AG08395 (cell line): Measurements from ENCODE around the gene ZNF396.

ENCODE experiments used
- DNase-seq: peaks from one replicate; pipeline ENCODE4 v3.0.0; 2012; ENCODE audit warnings: mixed read lengths, low spot score

Gene ZNF396

DNA sequence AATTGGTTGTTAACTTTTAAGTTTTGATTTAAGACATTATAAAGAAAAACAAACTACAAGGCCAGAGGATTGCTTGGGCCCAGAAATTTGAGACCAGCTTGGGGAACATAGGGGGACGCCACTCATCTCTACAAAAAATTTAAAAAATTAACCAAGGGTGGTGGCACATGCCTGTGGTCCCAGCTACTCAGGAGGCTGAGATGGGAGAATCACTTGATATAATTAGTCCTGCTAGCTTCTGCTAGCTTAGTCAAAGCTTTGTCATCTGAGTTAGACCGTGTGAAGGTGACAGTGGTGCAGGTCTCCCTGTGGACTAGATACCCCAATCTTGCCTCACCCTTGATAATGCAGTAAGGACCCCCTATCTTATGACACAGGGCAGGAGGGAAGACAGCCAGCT, 6.0 kb upstream of the ZNF396 start:
- no peak for DNase-seq

DNA sequence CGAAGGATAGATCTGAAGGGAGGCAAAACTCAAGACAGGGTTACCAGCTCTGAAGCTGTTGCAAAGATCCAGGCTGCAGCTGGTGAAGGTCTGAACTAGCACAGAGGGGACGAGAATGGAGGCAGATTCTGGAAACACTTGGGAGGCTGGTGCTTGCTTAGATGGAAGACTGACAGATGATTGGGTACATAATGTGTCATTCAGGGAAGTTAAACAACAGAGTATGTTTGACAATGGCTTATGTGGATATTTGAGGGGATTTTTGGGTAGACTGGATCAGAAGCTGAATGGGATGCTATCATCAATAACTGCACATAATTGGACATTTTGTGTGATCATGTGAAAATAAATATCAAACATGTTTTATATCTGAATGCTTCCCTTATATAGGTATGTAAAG, 2.3 kb upstream of the ZNF396 start:
- no peak for DNase-seq

DNA sequence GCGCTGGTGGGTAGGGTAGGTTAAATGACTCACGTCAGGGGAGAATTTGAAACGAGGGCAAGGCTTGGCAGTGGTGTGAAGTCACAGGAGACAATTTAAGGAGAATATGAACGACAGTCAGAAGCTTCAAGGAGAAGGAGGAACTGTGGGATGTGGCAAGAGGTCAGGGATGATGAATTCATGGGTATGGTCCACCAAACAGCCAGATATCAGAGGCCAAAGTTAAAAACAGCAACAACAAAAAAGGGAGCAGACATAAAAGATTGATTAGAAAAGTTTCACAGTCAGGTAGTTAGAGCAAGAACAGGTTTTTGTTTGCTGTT, 1.4 kb upstream of the ZNF396 start:
- DNase-seq: no peak

DNA sequence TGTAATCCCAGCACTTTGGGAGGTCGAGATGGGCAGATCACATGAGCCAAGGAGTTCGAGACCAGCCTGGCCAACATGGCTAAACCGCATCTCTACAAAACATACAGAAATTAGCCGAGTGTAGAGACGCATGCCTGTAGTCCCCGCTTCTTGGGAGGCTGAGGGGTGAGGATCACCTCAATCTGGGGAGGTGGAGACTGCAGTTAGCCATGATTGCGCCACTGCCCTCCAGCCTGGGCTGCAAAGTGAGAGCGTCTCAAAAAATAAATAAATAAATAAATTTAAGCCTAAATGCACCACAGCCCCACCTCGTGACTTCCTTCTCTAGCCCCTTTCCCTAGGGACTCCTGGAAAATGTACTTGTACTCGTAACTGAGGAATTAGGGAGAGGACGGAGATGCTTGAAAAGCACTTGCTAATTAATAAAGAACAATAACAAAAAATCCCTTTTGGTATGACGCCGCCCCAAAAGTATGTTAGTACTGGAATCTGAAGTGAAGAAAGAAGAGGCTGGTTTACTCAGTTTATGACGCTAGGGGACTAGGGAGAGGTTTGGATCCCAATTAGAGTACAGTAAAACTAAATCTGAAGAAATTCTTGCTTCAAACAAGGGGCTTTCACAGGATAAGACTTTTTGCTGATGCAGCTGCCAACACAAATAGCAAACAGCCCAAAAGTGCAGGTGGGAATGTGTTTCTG, 887 bp upstream of the ZNF396 start:
- no peak for DNase-seq

DNA sequence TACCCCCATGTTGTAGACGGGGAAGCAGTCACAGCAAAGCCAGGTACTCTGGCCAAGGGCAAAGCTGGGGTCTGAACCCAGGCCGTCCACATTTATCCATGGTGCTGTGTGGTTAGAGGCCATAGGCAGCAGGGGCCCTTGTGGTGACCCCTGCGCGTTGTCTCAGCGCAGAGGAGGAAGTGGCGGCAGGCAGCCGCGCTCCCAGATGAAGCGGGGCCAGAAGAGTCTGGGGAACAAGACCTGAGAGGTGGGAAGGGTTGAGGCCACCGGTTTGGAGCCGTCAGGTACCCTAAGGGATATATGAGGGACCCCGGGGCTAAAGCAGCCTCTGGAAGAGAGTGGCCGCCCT, 770 bp downstream of the ZNF396 start:
- DNase-seq: no peak

DNA sequence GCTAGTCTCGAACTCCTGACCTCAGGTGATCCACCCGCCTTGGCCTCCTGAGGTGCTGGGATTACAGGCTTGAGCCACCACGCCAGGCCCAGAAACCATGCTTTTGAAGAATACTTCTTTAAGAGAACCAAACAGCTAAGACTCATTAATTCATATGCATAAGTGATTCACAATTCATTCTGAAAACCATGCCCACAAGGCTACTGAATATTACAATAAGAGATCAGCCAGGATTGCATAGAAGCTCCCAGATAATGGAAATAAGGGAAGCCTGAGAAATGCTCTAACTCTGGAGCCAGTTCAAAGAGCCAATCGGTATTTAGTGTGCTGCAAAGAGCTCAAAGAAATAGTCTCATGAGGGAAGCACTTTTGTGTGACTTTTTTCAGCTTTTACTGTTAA, 2.4 kb downstream of the ZNF396 start:
- DNase-seq: no peak

DNA sequence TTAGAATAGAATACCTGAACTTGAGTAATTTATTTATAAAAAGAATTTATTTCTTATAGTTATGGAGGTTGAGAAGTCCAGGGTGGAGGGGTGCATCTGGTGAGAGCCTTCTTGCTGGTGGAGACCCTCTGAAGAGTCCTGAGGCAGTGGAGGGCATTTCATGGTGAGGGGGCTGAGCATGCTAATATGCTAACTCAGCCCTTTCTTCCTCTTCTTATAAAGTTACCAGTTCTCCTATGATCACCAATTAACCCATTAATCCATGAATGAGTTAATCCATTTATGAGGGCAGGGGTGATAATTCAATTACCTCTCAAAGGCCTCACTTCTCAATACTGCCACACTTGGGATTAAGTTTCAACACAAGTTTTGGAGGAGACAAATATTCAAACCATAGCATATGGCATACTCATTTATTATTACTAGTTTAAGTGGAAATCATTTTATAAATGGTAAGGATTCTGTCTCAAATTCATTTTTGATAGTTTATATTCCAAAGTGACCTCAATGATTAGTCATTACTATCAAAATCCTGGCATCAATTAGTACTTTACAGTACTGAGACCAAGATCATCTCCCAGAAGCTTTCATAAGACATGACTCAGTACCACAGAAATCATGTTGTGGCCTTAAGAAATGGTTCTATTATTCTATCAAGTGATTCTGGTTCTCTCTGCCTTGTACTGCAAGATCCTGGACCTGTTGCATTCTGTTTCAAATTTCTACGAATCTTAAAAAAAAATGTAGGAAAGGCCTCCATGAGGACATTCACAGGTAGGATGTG, 5.5 kb downstream of the ZNF396 start:
- peak; percentile 80 for DNase-seq

DNA sequence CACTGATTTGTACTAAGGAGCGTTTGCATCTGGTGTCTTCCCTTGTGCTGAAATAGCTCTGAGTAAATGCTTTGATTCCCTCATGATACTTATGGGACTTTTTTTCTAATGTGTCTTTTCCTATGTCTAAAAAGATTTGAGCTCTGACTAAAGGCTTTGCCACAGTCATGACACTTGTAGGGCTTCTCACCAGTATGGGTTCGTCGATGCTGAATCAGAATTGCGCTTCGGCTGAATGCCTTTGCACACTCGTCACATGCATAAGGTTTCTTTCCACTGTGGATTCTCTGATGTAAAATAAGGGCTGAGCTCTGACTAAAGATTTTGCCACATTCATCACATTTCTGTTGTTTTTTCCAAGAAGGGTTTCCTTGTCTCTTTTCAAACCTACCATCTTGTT, 8.0 kb downstream of the ZNF396 start:
- no peak for DNase-seq

DNA sequence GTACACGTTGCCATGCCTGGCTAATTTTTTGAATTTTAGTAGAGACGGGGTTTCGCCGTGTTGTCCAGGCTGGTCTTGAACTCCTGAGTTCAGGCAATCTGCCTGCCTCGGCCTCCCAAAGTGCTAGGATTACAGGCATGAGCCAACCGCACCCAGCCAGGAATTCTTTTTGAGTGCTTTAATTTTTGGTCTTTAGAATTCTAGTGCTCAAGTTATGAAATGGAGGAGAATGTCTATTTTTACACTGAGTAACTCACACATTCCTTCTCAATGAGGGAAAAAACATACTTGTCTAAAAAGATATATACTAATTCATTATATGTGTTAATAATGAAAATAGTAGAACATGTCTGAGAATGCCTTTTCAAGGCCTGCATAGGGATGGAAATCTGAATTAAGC, 8.5 kb downstream of the ZNF396 start:
- DNase-seq: no peak

DNA sequence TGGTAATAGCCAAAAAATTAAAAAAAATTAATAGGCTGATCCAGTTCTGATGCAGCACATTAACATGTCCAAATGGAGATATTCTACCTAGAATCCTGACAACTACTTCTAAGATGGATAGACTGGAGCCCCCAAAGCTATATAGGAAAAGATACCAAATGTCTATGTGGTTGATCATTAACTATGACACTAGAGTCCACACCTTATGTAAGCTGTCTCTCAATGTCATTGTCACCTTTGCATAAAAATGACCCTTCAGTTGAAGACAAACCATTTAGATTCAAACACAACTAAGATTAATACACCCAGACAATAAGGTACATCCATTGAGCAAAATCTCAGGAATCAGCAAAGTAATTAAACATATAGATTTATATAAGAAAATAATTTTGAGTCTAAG, 14.6 kb downstream of the ZNF396 start:
- DNase-seq: no peak

DNA sequence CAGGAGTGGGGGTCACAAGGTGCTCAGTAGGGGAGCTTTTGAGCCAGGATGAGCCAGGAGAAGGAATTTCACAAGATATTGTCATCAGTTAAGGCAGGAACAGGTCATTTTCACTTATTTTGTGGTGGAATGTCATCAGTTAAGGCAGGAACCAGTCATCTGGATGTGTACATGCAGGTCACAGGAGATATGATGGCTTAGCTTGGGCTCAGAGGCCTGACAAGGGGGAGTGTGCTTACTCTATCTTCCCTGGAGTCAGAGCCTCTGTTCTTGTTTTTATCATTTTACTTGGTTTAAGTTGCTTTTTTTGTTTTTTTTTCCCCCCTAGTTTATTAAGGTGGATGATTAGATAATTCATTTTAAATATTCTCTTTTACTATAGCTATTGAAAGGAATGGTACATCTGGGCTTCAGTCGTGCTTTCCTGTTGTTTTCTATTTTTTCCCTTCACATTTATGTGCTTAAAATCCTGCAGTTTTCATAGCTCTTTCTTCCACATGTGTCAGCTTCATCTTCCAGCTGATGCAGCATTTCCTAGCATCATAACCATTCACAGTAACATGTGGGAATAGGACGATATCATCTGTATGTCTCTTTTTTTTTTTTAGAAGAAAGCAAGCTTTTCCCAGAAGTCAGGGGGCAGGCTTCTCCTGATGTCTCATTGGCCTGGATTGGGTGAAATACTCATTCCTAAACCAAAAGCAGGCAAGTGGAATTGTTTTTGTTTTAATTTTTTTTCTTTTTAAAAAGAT, 15.4 kb downstream of the ZNF396 start:
- no peak for DNase-seq

DNA sequence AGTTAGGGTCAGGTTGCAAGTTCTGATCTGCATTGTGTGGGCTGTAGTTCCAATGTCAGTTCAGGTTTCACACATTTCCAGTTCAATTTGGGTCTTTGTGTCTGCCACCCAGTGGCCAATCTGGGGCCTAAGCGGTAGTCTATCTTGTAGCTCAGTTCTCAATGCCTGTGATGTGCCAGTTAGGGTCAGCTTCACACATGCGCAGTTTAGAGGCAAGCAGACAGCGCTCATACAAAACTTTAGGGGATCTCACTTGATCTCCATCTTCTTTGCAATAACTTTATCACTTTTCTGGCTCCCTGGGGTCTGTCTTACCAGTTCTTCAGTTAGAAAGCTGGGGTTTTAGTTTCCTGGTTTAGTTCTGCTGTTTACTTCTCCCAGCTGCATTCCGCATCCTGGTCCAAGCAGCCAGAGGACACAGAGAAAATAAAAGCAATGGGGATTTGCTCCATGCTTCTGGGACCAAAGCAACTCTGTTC, 22.0 kb downstream of the ZNF396 start:
- peak; percentile 92 for DNase-seq

DNA sequence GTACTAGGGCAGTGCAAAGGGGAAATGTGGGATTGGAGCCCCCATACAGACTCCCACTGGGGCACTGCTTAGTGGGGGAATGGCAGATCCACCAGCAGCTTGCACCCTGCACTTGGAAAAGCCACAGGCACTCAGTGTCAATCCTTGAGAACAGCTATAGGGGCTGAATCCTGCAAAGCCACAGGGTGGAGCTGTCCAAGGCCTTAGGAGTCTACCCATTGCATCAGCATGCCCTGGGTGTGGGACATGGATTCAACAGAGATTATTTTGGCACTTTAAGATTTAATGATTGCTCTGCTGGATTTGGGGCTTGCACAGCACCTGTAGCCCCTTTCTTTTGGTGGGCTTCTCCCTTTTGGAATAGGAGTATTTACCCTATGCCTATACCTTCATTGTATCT, 24.4 kb downstream of the ZNF396 start:
- no peak for DNase-seq

DNA sequence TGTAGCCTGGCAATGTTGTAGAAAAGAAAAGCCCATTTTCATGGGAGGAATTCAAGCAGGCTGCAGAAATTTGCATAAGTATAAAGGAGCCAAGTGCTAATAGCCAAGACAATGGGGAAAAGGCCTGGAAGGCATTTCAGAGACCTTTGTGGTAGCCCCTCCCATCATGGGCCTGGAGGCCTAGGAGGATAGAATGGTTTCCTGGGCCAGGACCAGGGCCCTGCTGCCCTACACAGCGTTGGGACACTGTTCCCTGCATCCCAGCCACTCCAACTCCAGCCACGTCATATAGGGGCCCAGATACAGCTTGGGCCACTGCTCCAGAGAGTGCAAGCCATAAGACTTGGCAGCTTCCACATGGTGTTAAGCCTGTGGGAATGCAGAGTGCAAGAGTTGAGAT, 24.9 kb downstream of the ZNF396 start:
- no peak for DNase-seq

DNA sequence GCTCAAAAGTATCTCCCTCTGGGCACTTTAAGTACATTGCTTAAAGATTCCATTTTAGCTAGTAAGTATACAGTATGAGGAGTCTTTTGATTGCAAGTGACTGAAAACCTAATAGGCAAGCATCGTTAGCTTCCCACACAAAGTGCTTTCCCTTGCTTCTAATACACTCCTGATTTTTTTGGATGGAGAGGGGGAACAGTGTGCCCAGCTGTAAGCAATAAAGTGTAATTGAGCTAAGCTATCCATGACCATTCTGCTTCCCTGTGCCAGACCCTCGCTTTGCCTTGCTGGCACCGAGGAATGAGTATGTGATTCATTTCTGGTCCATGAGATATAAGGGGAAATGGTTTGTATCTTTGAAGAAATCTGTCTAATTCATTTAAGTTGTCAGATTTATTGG, 29.1 kb downstream of the ZNF396 start:
- DNase-seq: no peak

DNA sequence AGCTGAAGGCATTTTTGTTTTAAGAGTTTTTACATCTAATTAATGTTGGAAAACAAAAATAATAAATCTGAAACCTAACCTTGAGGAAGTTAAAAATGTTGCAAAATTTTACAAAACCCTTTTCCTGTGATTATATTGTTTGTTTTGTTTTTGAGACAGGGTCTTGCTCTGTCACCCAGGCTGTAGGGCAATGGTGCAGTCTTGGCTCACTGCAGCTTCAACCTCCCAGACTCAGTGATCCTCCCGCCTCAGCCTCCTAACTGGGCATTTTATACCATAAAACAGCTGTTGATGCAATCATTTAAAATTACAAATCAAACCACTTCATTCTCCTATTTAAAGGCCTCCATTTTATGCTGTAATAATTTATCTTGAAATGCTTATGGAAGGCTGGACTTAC, 31.2 kb downstream of the ZNF396 start:
- DNase-seq: no peak

DNA sequence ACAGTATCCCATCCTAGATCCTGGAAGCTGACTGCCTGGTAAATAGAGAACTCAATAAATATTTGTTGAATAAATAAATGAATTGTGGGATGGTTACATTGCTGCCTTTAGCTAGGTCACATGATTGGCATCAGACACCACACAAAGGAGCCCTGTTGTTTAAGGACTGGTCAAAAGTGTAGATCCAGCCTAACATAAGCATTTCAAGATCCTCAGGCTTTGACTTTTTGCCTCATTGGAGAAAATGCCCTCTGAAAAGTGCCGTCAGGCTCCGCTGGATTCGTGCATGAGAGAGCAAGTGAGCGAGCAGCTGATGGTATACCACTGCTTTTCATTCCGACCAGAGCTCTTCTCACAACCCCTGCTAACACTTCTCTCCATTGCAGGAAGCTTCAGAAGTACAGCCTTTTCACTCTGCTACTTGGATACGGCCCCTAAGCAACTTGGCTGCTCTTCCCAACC, 31.6 kb downstream of the ZNF396 start:
- DNase-seq: no peak

DNA sequence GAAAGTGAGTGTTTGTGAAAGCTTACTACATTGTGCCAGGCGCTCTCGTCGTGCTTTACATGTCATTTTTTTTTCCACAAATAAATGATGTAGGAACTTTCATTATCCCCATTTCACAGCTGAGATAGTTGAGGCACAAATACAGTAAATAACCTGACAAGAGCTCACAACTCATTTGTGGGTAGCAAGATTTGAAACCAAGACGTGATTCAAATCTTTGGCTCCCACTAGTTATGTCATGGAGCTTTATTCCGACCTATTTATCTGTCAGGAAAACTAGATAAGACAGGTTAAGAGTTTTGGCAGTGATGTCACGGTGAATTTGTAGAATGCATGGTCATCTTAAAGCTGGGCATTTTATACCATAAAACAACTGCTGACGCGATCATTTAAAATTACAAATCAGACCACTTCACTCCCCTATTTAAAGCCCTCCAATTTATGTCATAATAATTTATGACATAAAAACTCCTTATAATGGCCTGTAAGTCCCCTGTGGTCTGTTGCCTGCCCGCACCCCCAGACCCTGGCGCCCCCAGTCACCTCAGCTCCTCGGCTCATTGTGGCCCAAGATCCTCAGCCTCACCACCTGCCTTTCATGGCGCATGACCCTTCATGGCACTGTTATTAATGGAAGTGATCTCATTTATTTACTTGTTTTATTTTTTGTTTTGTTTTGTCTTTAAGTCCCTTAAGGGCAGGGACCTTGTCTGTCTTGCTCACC, 32.2 kb downstream of the ZNF396 start:
- DNase-seq: no peak

DNA sequence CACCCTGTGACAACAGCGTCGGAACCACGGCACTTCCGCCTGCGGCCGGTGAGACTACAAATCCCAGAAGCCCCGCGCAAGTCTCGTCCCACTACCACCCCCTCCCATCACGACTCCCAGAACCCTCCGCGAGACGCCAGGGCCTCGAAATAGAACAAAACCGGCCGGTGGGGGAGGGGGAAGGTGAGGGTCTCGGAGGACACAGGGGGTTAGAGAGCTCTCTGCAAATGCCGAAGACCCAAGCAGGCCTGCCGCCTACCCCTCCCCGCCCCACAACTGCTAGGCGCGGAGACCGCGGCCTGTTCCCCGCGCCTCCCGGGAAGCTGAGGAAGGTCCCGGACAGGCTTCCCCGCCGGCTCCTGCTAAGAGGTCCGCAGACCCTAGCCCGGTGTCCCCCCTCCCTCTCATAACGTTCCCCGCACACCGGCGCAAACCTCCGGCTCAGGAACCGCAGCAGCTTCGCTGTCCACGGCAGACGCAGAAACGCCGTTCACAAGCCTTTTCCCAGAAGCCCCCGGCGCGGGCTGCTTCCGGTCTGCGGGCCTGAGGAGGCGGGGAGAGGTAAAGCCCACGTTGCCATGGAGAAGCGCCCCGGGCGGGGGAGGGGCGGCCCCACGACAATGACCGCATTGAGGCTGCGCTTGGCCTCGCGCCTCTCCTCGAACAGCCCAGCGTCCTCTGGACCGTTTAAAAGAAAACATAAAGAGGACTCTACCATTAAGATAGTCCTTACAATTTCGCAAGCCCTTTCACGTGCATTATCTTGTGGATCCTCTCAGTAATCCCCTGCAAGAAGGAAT, 33.0 kb downstream of the ZNF396 start, which contains the start of gene ZNF24:
TSS of gene ZNF24 (minus strand) at position 485 of the 800 bp plus-strand sequence. CDS start 3,770 bp downstream, outside the sequence.
- peak; percentile 98 for DNase-seq

DNA sequence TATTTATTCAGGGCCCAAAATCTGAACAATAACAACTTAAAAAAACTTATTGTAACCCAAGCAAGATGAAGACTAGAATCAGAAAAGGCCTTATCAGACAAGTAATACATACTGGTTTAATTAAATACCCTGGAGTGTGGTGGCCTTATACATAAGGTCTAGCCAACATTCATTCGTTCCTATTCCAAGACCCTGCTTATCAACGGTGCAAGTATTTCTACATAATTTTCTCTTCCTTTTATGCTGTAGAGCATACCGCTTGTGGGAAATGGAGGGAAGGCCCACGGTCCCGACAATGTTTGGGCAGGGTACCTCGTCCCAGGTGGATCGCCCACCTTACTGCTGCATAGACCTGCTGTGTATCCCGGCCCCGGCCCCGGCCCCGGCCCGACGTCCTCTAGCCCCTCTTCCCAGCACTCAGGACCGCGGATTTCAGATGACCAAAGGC, 33.6 kb downstream of the ZNF396 start:
- no peak for DNase-seq

DNA sequence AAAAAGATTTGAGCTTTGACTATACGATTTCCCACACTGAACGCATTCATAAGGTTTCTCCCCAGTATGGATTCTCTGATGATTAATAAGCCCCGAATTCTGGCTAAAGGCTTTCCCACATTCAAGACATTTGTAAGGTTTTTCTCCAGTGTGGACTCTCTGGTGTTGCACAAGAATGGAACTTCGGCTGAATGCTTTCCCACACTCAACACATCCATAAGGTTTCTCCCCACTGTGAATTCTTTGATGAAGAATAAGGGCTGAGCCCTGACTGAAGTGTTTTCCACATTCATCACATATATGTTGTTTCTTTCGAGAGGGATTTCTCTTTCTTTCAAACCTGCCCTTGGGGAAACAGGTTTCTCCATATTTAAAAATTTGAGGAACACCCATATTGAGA, 39.9 kb downstream of the ZNF396 start:
- DNase-seq: no peak
